ENCODE measurements around the gene RPL38. TPM values are rescaled to one million over a fixed set of nuclear protein-coding genes. Genes with fewer than 3 reads are reported as not detected.

RPL38 gene
- polyA plus RNA-seq, 2 of the 4 experiments (the other 2 are of a cell fraction) = 3,205 to 4,133 TPM

DNA sequence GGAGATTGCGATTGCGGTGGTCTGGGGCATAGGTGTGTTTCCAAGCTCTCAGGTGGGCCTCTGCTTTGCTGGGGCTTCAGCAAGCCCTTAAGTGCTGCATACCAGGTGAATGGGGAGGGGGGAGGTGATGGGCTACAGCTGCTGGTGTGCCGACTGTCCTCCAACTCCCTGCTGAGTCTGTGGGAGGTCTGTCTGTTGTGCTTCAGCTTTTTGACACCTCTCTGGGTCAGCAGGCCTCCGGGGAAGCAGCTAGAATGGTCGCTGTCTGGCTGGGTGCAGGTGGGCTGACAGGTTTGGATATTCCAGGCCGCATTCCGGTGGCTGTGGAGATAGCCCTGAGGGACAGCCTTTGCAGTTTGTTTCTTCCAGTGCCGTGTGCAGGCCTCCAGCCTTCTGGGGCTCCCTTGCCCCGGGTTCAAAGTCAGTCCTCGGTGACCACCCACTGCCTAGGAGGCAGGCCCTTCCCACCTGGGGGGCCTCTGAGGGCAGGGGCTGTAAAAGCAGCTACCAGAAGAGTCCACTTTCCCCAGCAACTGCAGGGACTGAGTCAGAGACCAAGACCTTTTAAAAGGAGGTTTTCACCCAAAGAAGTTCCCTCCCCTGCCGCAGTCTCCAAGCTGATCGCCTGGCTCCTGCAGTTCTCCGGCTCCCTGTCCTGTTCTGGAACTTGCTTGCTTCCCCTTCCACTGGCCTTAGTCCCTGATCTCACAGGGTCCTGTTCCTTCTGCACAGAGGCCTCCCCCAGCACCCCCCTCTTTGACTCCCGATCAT, 7.8 kb downstream of the RPL38 start:
- DNase-seq (ENCODE audit: low read depth in 1 of 2, low spot score in 1 of 2) = no peak
- Histone ChIP-seq H3K27ac (peak overlapping the region in 1 of 2 experiments; percentile 29; a peak in 3 of 6 replicates), H3K4me1 (peaks cover 48% of the 10 kb centered on the region), H3K9me3 (no peaks in the 10 kb centered on the region), H3K4me3 (no peak overlapping the region), H3K4me2 (no peak overlapping the region)
- TF ChIP-seq POLR2AphosphoS2 (conservative IDR thresholded peaks at IDR 0.05; ENCODE audit: low read length) = peak; percentile 48
- no peak for TF ChIP-seq HEYL (CRISPR knock-in tag; IDR thresholded peaks at IDR 0.05)
- no peak for TF ChIP-seq GATA3 (IDR thresholded peaks at IDR 0.05; ENCODE audit: borderline replicate concordance)
- TF ChIP-seq JUN (IDR thresholded peaks at IDR 0.05) = peak in 1 of 2 experiments; percentile 62; a peak in 1 of 5 replicates
- TF ChIP-seq POLR2A (IDR thresholded peaks at IDR 0.05; ENCODE audit: low read length) = 0 out of 2 replicates have a peak, but pooled peaks have one; percentile 0
- TF ChIP-seq, protein P1, sequence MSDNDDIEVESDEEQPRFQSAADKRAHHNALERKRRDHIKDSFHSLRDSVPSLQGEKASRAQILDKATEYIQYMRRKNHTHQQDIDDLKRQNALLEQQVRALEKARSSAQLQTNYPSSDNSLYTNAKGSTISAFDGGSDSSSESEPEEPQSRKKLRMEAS (IDR thresholded peaks at IDR 0.05) = 0 out of 2 replicates have a peak, but pooled peaks have one; percentile 25
- TF ChIP-seq CHD4 (IDR thresholded peaks at IDR 0.05; ENCODE audit: borderline replicate concordance) = no peak
- TF ChIP-seq, protein P2, sequence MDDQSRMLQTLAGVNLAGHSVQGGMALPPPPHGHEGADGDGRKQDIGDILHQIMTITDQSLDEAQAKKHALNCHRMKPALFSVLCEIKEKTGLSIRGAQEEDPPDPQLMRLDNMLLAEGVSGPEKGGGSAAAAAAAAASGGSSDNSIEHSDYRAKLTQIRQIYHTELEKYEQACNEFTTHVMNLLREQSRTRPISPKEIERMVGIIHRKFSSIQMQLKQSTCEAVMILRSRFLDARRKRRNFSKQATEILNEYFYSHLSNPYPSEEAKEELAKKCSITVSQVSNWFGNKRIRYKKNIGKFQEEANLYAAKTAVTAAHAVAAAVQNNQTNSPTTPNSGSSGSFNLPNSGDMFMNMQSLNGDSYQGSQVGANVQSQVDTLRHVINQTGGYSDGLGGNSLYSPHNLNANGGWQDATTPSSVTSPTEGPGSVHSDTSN (IDR thresholded peaks at IDR 0.05) = 0 out of 2 replicates have a peak, but pooled peaks have one; percentile 16
- peak; percentile 25; the same call in 1 of the 2 replicates for TF ChIP-seq HOXA7 (CRISPR knock-in tag; IDR thresholded peaks at IDR 0.05)
- TF ChIP-seq NR3C1 (IDR thresholded peaks at IDR 0.05) = no peak
- FAIRE-seq = no peak
- CTCF ChIA-PET = interaction anchor here (0.6 to 8.6 kb wide), 12 partner anchors 9 to 246 kb away, joined by 3 to 62 read pairs (median 4); partner anchors contain the start of gene BTBD17
- peak; percentile 4 to 14 for ATAC-seq
- WGBS (ENCODE audit: missing lambda C conversion rate) = 83% methylated on average over 14 of the region's 14 CpGs
- POLR2A ChIA-PET = no interaction called here

DNA sequence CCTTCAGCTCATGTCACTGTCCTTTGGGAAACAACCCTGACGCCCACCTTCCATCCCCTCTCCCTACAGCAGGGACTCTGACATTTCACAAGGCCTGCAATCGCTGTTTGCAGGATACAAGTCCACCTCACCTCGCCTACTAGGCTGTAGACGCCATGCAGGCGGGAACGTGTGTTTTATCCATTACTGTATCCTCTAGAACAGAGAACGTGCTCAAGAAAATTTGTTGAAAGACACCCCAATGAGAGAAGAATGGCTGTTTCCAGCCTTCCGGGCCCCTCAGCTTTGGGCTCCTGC, 8.4 kb downstream of the RPL38 start:
- Histone ChIP-seq H3K27ac (no peak overlapping the region), H3K4me2 (no peak overlapping the region), H3K4me1 (peaks cover 42% of the 10 kb centered on the region; the same call in 2 of the 3 replicates), H3K9me3 (no peaks in the 10 kb centered on the region), H3K4me3 (no peak overlapping the region)
- 90% methylated on average over 8 of the region's 8 CpGs for WGBS (ENCODE audit: missing lambda C conversion rate)
- no peak for DNase-seq (ENCODE audit: low read depth in 1 of 2, low spot score in 1 of 2)
- ATAC-seq = peak in 1 of 2 experiments; percentile 2; a peak in 5 of 6 replicates
- peak; percentile 61 for TF ChIP-seq POLR2AphosphoS2 (conservative IDR thresholded peaks at IDR 0.05; ENCODE audit: low read length)
- TF ChIP-seq ESRRA (IDR thresholded peaks at IDR 0.05; ENCODE audit: borderline replicate concordance, low read length) = no peak
- TF ChIP-seq RCOR1 (IDR thresholded peaks at IDR 0.05; ENCODE audit: low read depth, low read length) = no peak
- CTCF ChIA-PET = interaction anchor here (0.6 to 8.6 kb wide), 8 partner anchors 10 to 245 kb away, joined by 3 to 62 read pairs (median 4); partner anchors contain the start of gene BTBD17
- POLR2A ChIA-PET = no interaction called here
- no peak for FAIRE-seq

DNA sequence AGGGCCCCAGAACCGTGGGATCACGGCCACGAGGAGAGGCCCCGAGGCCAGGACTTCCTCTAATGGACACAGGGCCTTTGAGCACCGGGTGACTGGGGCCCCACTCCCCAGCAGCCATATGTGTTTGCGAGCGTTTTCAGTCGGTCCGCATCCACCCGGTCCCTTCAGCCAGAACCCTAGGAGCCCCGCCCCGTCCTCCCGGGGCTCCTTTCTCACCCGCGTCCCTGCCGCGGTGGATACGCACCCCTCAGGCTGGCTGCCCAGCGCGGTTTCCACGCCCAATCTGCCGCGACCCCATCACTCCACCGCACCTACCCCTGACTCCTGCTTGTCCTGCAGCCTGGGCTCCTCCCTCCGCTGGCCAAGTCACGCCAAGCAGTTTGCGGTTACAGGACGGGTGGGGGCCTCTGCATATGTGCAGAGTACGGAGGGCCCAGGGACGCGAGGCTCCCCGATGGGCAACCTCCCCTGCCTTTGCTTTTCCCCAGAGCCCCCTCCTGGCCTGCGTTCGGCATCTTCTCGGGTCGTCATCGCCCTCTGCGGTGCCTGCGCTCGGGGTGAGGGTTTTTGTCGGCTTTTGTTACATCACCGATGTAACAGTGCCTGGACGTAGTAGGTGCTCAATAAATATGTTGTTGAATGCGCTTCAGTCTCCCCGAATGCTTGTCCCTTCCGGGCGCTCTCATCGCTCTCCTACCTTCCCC, 8.9 kb downstream of the RPL38 start:
- Histone ChIP-seq H3K9me3 (no peaks in the 10 kb centered on the region), H3K27ac (peak overlapping the region in 1 of 2 experiments; percentile 76; a peak in 3 of 6 replicates), H3K4me2 (peak overlapping the region; percentile 71), H3K4me3 (0 out of 3 replicates have a peak overlapping the region, but pooled peaks have one; percentile 32), H3K4me1 (peaks cover 37% of the 10 kb centered on the region; the same call in 2 of the 3 replicates)
- DNase-seq (ENCODE audit: low read depth in 1 of 2, low spot score in 1 of 2) (no peak), ATAC-seq (peak; percentile 14 to 28), FAIRE-seq (no peak)
- POLR2A ChIA-PET = interaction anchor here (0.8 to 1.2 kb wide), 4 partner anchors 8 to 86 kb away, joined by 3 to 5 read pairs (median 4); no protein-coding TSS in a partner anchor
- WGBS (ENCODE audit: missing lambda C conversion rate) = 90% methylated on average over 48 of the region's 48 CpGs
- TF ChIP-seq MAFK (IDR thresholded peaks at IDR 0.05; ENCODE audit: partially characterized antibody) (no peak), MYC (IDR thresholded peaks at IDR 0.05; ENCODE audit: borderline replicate concordance, low read length) (no peak), RFX5 (IDR thresholded peaks at IDR 0.05) (no peak), RAD21 (conservative IDR thresholded peaks at IDR 0.05 in 1 of 2, IDR thresholded peaks at IDR 0.05 in 1 of 2) (no peak), FOSB (CRISPR knock-in tag; IDR thresholded peaks at IDR 0.05) (no peak), FOXS1 (CRISPR knock-in tag; IDR thresholded peaks at IDR 0.05) (no peak), EP300 (IDR thresholded peaks at IDR 0.05) (no peak), CHD2 (IDR thresholded peaks at IDR 0.05; ENCODE audit: low read length, partially characterized antibody) (no peak), HDAC2 (IDR thresholded peaks at IDR 0.05) (no peak)
- TF ChIP-seq, protein P3, sequence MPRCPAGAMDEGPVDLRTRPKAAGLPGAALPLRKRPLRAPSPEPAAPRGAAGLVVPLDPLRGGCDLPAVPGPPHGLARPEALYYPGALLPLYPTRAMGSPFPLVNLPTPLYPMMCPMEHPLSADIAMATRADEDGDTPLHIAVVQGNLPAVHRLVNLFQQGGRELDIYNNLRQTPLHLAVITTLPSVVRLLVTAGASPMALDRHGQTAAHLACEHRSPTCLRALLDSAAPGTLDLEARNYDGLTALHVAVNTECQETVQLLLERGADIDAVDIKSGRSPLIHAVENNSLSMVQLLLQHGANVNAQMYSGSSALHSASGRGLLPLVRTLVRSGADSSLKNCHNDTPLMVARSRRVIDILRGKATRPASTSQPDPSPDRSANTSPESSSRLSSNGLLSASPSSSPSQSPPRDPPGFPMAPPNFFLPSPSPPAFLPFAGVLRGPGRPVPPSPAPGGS (IDR thresholded peaks at IDR 0.05) = no peak
- TF ChIP-seq, protein P4, sequence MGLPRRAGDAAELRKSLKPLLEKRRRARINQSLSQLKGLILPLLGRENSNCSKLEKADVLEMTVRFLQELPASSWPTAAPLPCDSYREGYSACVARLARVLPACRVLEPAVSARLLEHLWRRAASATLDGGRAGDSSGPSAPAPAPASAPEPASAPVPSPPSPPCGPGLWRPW (IDR thresholded peaks at IDR 0.05) = no peak
- CTCF ChIA-PET = interaction anchor here (0.6 to 8.6 kb wide), 12 partner anchors 8 to 245 kb away, joined by 3 to 62 read pairs (median 4); partner anchors contain the start of genes BTBD17, GPR142 and RPL38

All from A549 (cell line).